PC-3 (cell line): ENCODE data around the gene KCNQ5. TPM values are rescaled to one million over a fixed set of nuclear protein-coding genes. Genes with fewer than 3 reads are reported as not detected.
A peak's percentile ranks its signal among the peaks of the same experiment; 100 is the strongest.

Experiments
- ATAC-seq: fragments of 200-7000 bp; cut with Tn5 transposase; 2 replicates; pipeline ENCODE4 v1.9.1; 2020; ENCODE audit warnings: mild to moderate bottlenecking, moderate library complexity
- BruUV-seq: library from RNA; stranded (reverse); fragments of 400-500 nt; replicated peaks from 2 replicates; lab custom pipeline; 2021; lab: Mats Ljungman, UMichigan
- CTCF ChIA-PET: fragments of 300-600 bp; sonication (Branson Sonifier 250); formaldehyde crosslinking; loops from one replicate; lab custom pipeline; 2022; ENCODE audit warnings: antibody characterized with exemption; lab: Charles Lee
- POLR2A ChIA-PET: fragments of 300-600 bp; sonication (Branson Sonifier 250); formaldehyde crosslinking; loops from one replicate; lab custom pipeline; 2022; ENCODE audit warnings: antibody characterized with exemption; ENCODE audit not compliant: unreplicated experiment; lab: Charles Lee
- DNase-seq: peaks from one replicate; pipeline ENCODE4 v3.0.0-alpha.2; 2015
- H2AFZ ChIP-seq: fragments of 300-600 bp; sonication (generic); 2 replicates; pipeline ENCODE4 v1.6.0; 2016; ENCODE audit warnings: antibody characterized with exemption, low read length
- H3F3A ChIP-seq: fragments of 300-600 bp; sonication (generic); one replicate; pipeline ENCODE4 v1.6.0; 2017; ENCODE audit warnings: antibody characterized with exemption, low read length, control low read depth, mild to moderate bottlenecking; ENCODE audit not compliant: unreplicated experiment
- H3K27ac ChIP-seq: fragments of 300-600 bp; sonication (generic); 2 replicates; pipeline ENCODE4 v1.5.1; 2016; ENCODE audit warnings: mild to moderate bottlenecking, low read length
- H3K27me3 ChIP-seq: fragments of 300-600 bp; sonication (generic); 2 replicates; pipeline ENCODE4 v1.6.1; 2016; ENCODE audit warnings: low read length, mixed read lengths
- H3K36me3 ChIP-seq: fragments of 300-600 bp; sonication (generic); 2 replicates; pipeline ENCODE4 v1.6.1; 2016; ENCODE audit warnings: low read depth, mixed run types, low read length, mixed read lengths
- H3K4me1 ChIP-seq: fragments of 300-600 bp; sonication (generic); 2 replicates; pipeline ENCODE4 v1.5.1; 2016; ENCODE audit warnings: low read length; ENCODE audit not compliant: insufficient read depth
- H3K4me2 ChIP-seq: fragments of 300-600 bp; sonication (generic); 2 replicates; pipeline ENCODE4 v1.6.0; 2016; ENCODE audit warnings: low read length
- H3K4me3 ChIP-seq: fragments of 300-600 bp; sonication (generic); 2 replicates; pipeline ENCODE4 v1.5.1; 2016; ENCODE audit warnings: mild to moderate bottlenecking, low read length, mixed read lengths
- H3K79me2 ChIP-seq: fragments of 300-600 bp; sonication (generic); 2 replicates; pipeline ENCODE4 v1.6.1; 2017; ENCODE audit warnings: low read length, mixed read lengths
- H3K9ac ChIP-seq: fragments of 300-600 bp; sonication (generic); 2 replicates; pipeline ENCODE4 v1.6.0; 2016; ENCODE audit warnings: mild to moderate bottlenecking, low read length
- H3K9me2 ChIP-seq: fragments of 300-600 bp; sonication (generic); replicated peaks from 2 replicates; pipeline ENCODE4 v1.6.1; 2016; ENCODE audit warnings: mixed run types, low read length, mixed read lengths
- H3K9me3 ChIP-seq: fragments of 300-600 bp; sonication (generic); 2 replicates; pipeline ENCODE4 v1.6.1; 2016; ENCODE audit warnings: low read length, mixed read lengths
- H4K20me1 ChIP-seq: fragments of 300-600 bp; sonication (generic); 2 replicates; pipeline ENCODE4 v1.6.1; 2016; ENCODE audit warnings: low read length, mixed read lengths
- CTCF ChIP-seq: fragments of 300-600 bp; sonication (generic); conservative IDR thresholded peaks from 2 replicates; pipeline ENCODE4 v1.5.1; 2017; ENCODE audit warnings: antibody characterized with exemption, low read depth, mild to moderate bottlenecking, low read length
- EZH2 ChIP-seq: fragments of 300-600 bp; sonication (generic); IDR thresholded peaks from one replicate; pipeline ENCODE4 v1.6.1; 2017; ENCODE audit warnings: antibody characterized with exemption, mild to moderate bottlenecking, low read length; ENCODE audit not compliant: unreplicated experiment
- EZH2phosphoT487 ChIP-seq: fragments of 300-600 bp; sonication (generic); IDR thresholded peaks from 2 replicates; pipeline ENCODE4 v1.6.1; 2018; ENCODE audit warnings: mild to moderate bottlenecking, antibody characterized with exemption, low read length, borderline replicate concordance
- intact Hi-C: fragments of 100-400 bp; cut with micrococcal nuclease; formaldehyde crosslinking; loops from 2 replicates; pipeline ENCODE4 v1.9.0; 2023
- total RNA-seq: library from RNA; depleted of rRNA; stranded (reverse); fragments of >200 nt; gene quantifications from 2 replicates; pipeline ENCODE4 v1.2.3, GENCODE V29; 2014

KCNQ5 gene
- total RNA-seq, 1 experiment from 2014 or later: not detected

GRCh38 chr6:73079978-73080377 lies 458.1 kb downstream of the KCNQ5 start:
- no peak for TF ChIP-seq CTCF
- TF ChIP-seq EZH2phosphoT487: no peak
- TF ChIP-seq EZH2: no peak
- peak overlapping the region; percentile 100 for H3K27ac ChIP-seq
- H3K4me1 ChIP-seq: peaks cover 54% of the 10 kb centered on the region
- peaks cover 19% of the 10 kb centered on the region for H3F3A ChIP-seq
- H3K4me3 ChIP-seq: peak overlapping the region; percentile 45; the same call in 1 of the 2 replicates
- H3K36me3 ChIP-seq: no peaks in the 10 kb centered on the region
- CTCF ChIA-PET: no interaction called here
- peak overlapping the region; percentile 25; the same call in 1 of the 2 replicates for H2AFZ ChIP-seq
- no peaks in the 10 kb centered on the region for H3K27me3 ChIP-seq
- POLR2A ChIA-PET: no interaction called here
- H3K4me2 ChIP-seq: peak overlapping the region; percentile 85
- peak; percentile 59 for ATAC-seq
- peak; percentile 66 for DNase-seq
- H3K9me2 ChIP-seq: no peaks in the 10 kb centered on the region
- H3K9me3 ChIP-seq: no peaks in the 10 kb centered on the region
- H4K20me1 ChIP-seq: no peaks in the 10 kb centered on the region
- no peaks in the 10 kb centered on the region for H3K79me2 ChIP-seq
- intact Hi-C loops: loop anchor here (1.0 to 5.0 kb wide), 4 partner anchors 50 to 431 kb away; no protein-coding TSS in a partner anchor
- peak overlapping the region; percentile 85 for H3K9ac ChIP-seq
- TSS peak; percentile 72 for BruUV-seq

GRCh38 chr6:73081955-73082354 lies 460.1 kb downstream of the KCNQ5 start:
- CTCF ChIA-PET: interaction anchor here (0.6 kb wide), 1 partner anchor 466 kb away, joined by 3 read pairs; no protein-coding TSS in a partner anchor

More at GRCh38 chr6:73081955-73082354, 460.1 kb downstream of the KCNQ5 start:
- Histone ChIP-seq H3K4me1 (peaks cover 38% of the 10 kb centered on the region), H3K36me3 (no peaks in the 10 kb centered on the region), H3K9me2 (no peaks in the 10 kb centered on the region), H3K4me3 (no peak overlapping the region), H3K4me2 (no peak overlapping the region), H3K79me2 (no peaks in the 10 kb centered on the region), H2AFZ (no peak overlapping the region), H3F3A (peaks cover 19% of the 10 kb centered on the region), H3K9ac (no peak overlapping the region), H3K9me3 (no peaks in the 10 kb centered on the region), H3K27me3 (no peaks in the 10 kb centered on the region), H4K20me1 (no peaks in the 10 kb centered on the region), H3K27ac (no peak overlapping the region)
- ATAC-seq (no peak), DNase-seq (no peak)
- intact Hi-C loops: loop anchor here (5.0 kb wide), 1 partner anchor 150 kb away; no protein-coding TSS in a partner anchor
- POLR2A ChIA-PET: no interaction called here
- no peak for TF ChIP-seq CTCF
- TF ChIP-seq EZH2: no peak
- no peak for TF ChIP-seq EZH2phosphoT487
- BruUV-seq: no TSS peak
